Measurements from ENCODE around the gene MDH1B.

The MDH1B gene

GRCh38 chr2:206693399-206694137 is 71.6 kb downstream of the MDH1B start:
- peak; percentile 21 for DNase-seq

GRCh38 chr2:206692971-206693370 is 72.2 kb downstream of the MDH1B start:
- no peak for DNase-seq

GRCh38 chr2:206688990-206689389 is 76.1 kb downstream of the MDH1B start:
- DNase-seq, result no peak

- no peak for DNase-seq
Measured at GRCh38 chr2:206688453-206688852, 76.7 kb downstream of the MDH1B start.
